Heart right ventricle (tissue), 16 donors: ENCODE data around the gene ASB1. TPM values are rescaled to one million over a fixed set of nuclear protein-coding genes. Genes with fewer than 3 reads are reported as not detected.

ENCODE experiments used
- ATAC-seq, 8 donors: fragments of 200-7000 bp; cut with Tn5 transposase; one replicate each; pipeline ENCODE4 v1.9.1; 2020; ENCODE audit warnings: mild to moderate bottlenecking in 8 of 8, moderate library complexity in 8 of 8, moderate number of reproducible peaks in 1 of 8
- DNase-seq, 2 donors: peaks; one replicate each; pipeline ENCODE4 v3.0.0-alpha.2; 2020
- H3K27ac ChIP-seq, 10 donors: fragments of 200-600 bp; sonication (generic) in 2 of 10; one replicate each; pipeline versions ENCODE4 v1.5.0 to v1.8.0; 2020 to 2022; ENCODE audit warnings: mild to moderate bottlenecking in 3 of 10
- H3K27me3 ChIP-seq, 7 donors: fragments of 200-600 bp; one replicate each; pipeline ENCODE4 v1.8.0; 2021 to 2022; ENCODE audit warnings: mild to moderate bottlenecking in 2 of 7
- H3K36me3 ChIP-seq, 9 donors: fragments of 200-600 bp; sonication (generic) in 1 of 9; one replicate each; pipeline versions ENCODE4 v1.5.0 to v1.8.0; 2020 to 2022; ENCODE audit warnings: mild to moderate bottlenecking in 2 of 9
- H3K4me1 ChIP-seq, 9 donors: fragments of 200-600 bp; sonication (generic) in 1 of 9; one replicate each; pipeline versions ENCODE4 v1.5.0 to v1.8.0; 2020 to 2022; ENCODE audit warnings: mild to moderate bottlenecking in 4 of 9
- H3K4me3 ChIP-seq, 10 donors: fragments of 200-600 bp; sonication (generic) in 2 of 10; one replicate each; pipeline versions ENCODE4 v1.5.0 to v1.8.0; 2020 to 2022; ENCODE audit warnings: mild to moderate bottlenecking in 7 of 10, moderate library complexity in 2 of 10
- H3K9me3 ChIP-seq, 11 donors: fragments of 200-600 bp in 10 of 11; sonication (generic) in 2 of 11; one replicate each; pipeline versions ENCODE4 v1.5.0 to v1.8.0; 2013 to 2022; ENCODE audit warnings: mild to moderate bottlenecking in 2 of 11, control low read depth in 1 of 11, moderate library complexity in 1 of 11
- CTCF ChIP-seq, 9 donors: fragments of 200-600 bp; sonication (generic) in 2 of 9; IDR thresholded peaks; one replicate each; pipeline versions ENCODE4 v1.5.0 to v1.8.0; 2021 to 2022; ENCODE audit warnings: antibody characterized with exemption in 9 of 9, mild to moderate bottlenecking in 5 of 9, moderate library complexity in 1 of 9
- WGBS, 2 donors: extraction: QIAGEN DNeasy Blood & Tissue Kit; methylation state at CpG; one replicate each; pipeline ENCODE4 v1.1.7; 2013; ENCODE audit warnings: inconsistent platforms in 1 of 2; 5-methylcytosine and 5-hydroxymethylcytosine counted together
- intact Hi-C, 10 donors: fragments of 100-400 bp; cut with DNase I; formaldehyde crosslinking; loops; one replicate each; pipeline versions ENCODE4 v1.11.1 to v1.14.2; 2022
- polyA plus RNA-seq, 2 donors: library from polyadenylated mRNA; stranded (reverse); fragments of 200-250 nt; gene quantifications; one replicate each; pipeline ENCODE4 v1.2.3, GENCODE V29; 2013
- total RNA-seq, 10 donors: library from RNA; stranded (reverse); fragmentation: NEBNext Ultra II Directional in 3 of 10; extraction: Animal tissue kit (Norgen Biotek cat#: 25700) in 3 of 10; gene quantifications; one replicate each; pipeline versions ENCODE4 v1.2.1 to v1.2.4, GENCODE V29; 2021 to 2023
- donor health status: Arrhythmogenic right ventricular cardiomyopathy.
- donor health status: ischemic (EF 13 %, LVEDD 7.1; RV severe dilation, severe dysfunction).
- donor health status: healthy with polysubstance abuse.
- donor health status: DM: no; HTN: yes; CAD: no.
- donor health status: DM: no; HTN: no; CAD: no.
- donor health status: ischemic (EF 25% LVEDD 6.9; RV normal size, moderate dysfunction).
- donor health status: ischemic (EF 25% LVEDD 5.7; RV mildly dilated, moderate dysfunction).
- donor health status: healthy.
- donor health status: DM: yes; HTN: yes; CAD: no.
- donor health status: Ischemic cardiomyopathy.
- donor health status: ischemic (EF 35%, LVEDD 5.7; RV mildly dilated, moderate dysfunction).
- donor health status: nonischemic (EF 11% LVEDD 7.7; RV severe dilation, severe dysfunction).
- donor health status: DM: yes; HTN: yes; CAD: no.
- donor health status: PGD.
- donor health status: ischemic (EF 29% LVEDD 5.4; RV normal size, mild dysfunction).
- donor health status: nonischemic (EF 23%, LVEDD 6.1; RV moderate dilation, normal function).

Gene ASB1
- total and polyA plus RNA-seq, 12 donors: 31.4 to 61.5 (median 49.5) TPM

DNA sequence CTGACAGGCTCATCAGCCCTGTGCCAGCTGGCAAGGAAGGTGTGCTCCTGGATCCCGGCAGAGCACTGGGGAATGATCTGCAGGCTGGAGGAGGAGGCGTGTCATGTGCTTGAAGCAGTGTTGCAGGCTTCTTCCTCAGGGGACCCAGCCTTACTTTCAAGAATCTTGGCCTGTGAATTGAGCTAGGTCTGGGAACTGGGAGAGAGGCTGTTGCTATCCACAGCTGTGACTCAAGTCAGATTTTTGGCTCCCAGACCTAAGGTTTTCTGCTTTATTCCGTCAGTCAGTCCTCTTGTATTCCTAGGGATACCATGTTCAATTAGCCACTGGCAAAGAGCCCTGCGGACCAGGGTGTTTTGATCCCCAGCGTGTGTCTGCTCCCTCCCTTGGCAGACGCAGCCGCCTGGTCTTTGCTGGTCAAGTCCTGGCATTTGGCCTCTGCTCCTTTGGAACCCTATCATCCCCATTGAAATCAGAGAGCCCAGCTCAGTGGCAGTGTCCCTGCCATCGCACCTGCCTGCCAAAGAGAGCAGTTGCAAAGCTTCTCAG is 32.4 kb downstream of the ASB1 start:
- no peak for TF ChIP-seq CTCF (IDR thresholded peaks at IDR 0.05)
- Histone ChIP-seq H3K36me3 (no peaks in the 10 kb centered on the region), H3K9me3 (peaks cover 0 to 25% (median 5%) of the 10 kb centered on the region in 11 donors), H3K4me3 (no peak overlapping the region), H3K4me1 (peaks cover 6 to 22% (median 19%) of the 10 kb centered on the region in 9 donors), H3K27me3 (peaks cover 0 to 5% (median 0%) of the 10 kb centered on the region in 7 donors), H3K27ac (peak overlapping the region in 3 of 10 donors; percentile 16 to 51 (median 43))
- intact Hi-C loops: loop anchor here in 1 of 10 donors (5.0 kb wide), 1 partner anchor 87 kb away; no protein-coding TSS in a partner anchor
- ATAC-seq: peak; percentile 81 to 94 (median 86)
- 42 to 44% methylated on average over 8 of the region's 8 CpGs for WGBS, 2 donors
- DNase-seq: peak; percentile 53 to 67

- ATAC-seq (no peak), DNase-seq (no peak)
- H3K4me3 ChIP-seq: no peak overlapping the region
- intact Hi-C loops: loop anchor here in 6 of 10 donors (2.0 to 5.0 kb wide), 5 partner anchors 89 to 104 kb away; no protein-coding TSS in a partner anchor
- H3K4me1 ChIP-seq: peaks cover 6 to 22% (median 19%) of the 10 kb centered on the region in 9 donors
- H3K27ac ChIP-seq: no peak overlapping the region
- H3K27me3 ChIP-seq: peaks cover 0 to 5% (median 0%) of the 10 kb centered on the region in 7 donors
- H3K9me3 ChIP-seq: peaks cover 0 to 15% (median 5%) of the 10 kb centered on the region in 11 donors
- H3K36me3 ChIP-seq: no peaks in the 10 kb centered on the region
- TF ChIP-seq CTCF (IDR thresholded peaks at IDR 0.05): no peak
- WGBS, 2 donors: 87 to 100% methylated on average over 1 of the region's 1 CpG
These were observed 34.3 kb downstream of the ASB1 start for GRCh38 chr2:238461051-238461450.

GRCh38 chr2:238461491-238461890 is 34.8 kb downstream of the ASB1 start:
- 78 to 83% methylated on average over 6 of the region's 6 CpGs for WGBS, 2 donors
- H3K27ac ChIP-seq: no peak overlapping the region
- no peaks in the 10 kb centered on the region for H3K36me3 ChIP-seq
- no peak overlapping the region for H3K4me3 ChIP-seq
- intact Hi-C loops: loop anchor here in 6 of 10 donors (2.0 to 5.0 kb wide), 5 partner anchors 89 to 104 kb away; no protein-coding TSS in a partner anchor
- TF ChIP-seq CTCF (IDR thresholded peaks at IDR 0.05): no peak
- DNase-seq: no peak
- ATAC-seq: no peak
- peaks cover 6 to 22% (median 19%) of the 10 kb centered on the region in 9 donors for H3K4me1 ChIP-seq
- H3K27me3 ChIP-seq: peaks cover 0 to 5% (median 0%) of the 10 kb centered on the region in 7 donors
- H3K9me3 ChIP-seq: peaks cover 0 to 11% (median 1%) of the 10 kb centered on the region in 11 donors

DNA sequence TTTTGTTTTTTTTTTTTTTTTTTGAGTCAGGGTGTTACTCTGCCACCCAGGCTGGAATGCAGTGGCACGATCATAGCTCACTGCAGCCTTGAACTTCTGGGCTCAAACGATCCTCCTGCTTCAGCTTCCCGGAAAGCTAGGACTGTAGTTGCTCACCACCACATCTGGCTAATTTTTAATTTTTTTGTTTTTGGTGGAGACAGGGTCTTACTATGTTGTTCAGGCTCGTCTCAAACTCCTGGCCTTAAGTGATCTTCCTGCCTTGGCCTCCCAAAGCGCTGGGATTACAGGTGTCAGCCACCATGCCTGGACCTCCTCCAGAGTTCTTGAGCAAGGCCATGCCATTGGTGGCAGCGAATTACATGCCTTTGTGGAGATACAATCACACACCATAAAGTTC is 35.2 kb downstream of the ASB1 start:
- intact Hi-C loops: loop anchor here in 9 of 10 donors (2.0 to 5.0 kb wide), 5 partner anchors 90 to 105 kb away; no protein-coding TSS in a partner anchor
- WGBS, 2 donors: 85 to 89% methylated on average over 6 of the region's 6 CpGs
- Histone ChIP-seq H3K27ac (no peak overlapping the region), H3K9me3 (peaks cover 0 to 7% (median 0%) of the 10 kb centered on the region in 11 donors), H3K4me3 (no peak overlapping the region), H3K4me1 (peaks cover 6 to 22% (median 19%) of the 10 kb centered on the region in 9 donors), H3K27me3 (peaks cover 0 to 5% (median 0%) of the 10 kb centered on the region in 7 donors), H3K36me3 (no peaks in the 10 kb centered on the region)
- ATAC-seq: no peak
- TF ChIP-seq CTCF (IDR thresholded peaks at IDR 0.05): no peak
- no peak for DNase-seq
